HUES6 (cell line): Measurements from ENCODE around the gene TMEM208.

ENCODE experiments used
- H3K27ac ChIP-seq: 2 replicates; pipeline ENCODE4 v1.7.0; 2013; ENCODE audit warnings: low read depth, mild to moderate bottlenecking, low read length, inconsistent platforms
- H3K27me3 ChIP-seq: 2 replicates; pipeline ENCODE4 v1.6.1; 2013; ENCODE audit warnings: low read length; ENCODE audit not compliant: control insufficient read depth, insufficient read depth
- H3K36me3 ChIP-seq: 2 replicates; pipeline ENCODE4 v1.6.1; 2013; ENCODE audit warnings: low read length; ENCODE audit not compliant: control insufficient read depth, insufficient read depth
- H3K4me1 ChIP-seq: 2 replicates; pipeline ENCODE4 v1.6.1; 2013; ENCODE audit warnings: low read length; ENCODE audit not compliant: control insufficient read depth, insufficient read depth
- H3K4me3 ChIP-seq: 2 replicates; pipeline ENCODE4 v1.5.1; 2013; ENCODE audit warnings: low read depth, low read length
- H3K9ac ChIP-seq: one replicate; pipeline ENCODE4 v1.6.1; 2013; ENCODE audit warnings: mild to moderate bottlenecking, low read length
- H3K9me3 ChIP-seq: 2 replicates; pipeline ENCODE4 v1.6.1; 2013; ENCODE audit warnings: low read depth, low read length; ENCODE audit not compliant: control insufficient read depth, insufficient read depth

The TMEM208 gene

GRCh38 chr16:67184995-67185650 is 41.8 kb upstream of the TMEM208 start:
- H3K9ac ChIP-seq, result no peak overlapping the region
- H3K4me3 ChIP-seq, result peak overlapping the region; percentile 84
- H3K27ac ChIP-seq, result no peak overlapping the region
- H3K36me3 ChIP-seq, result no peaks in the 10 kb centered on the region
- H3K27me3 ChIP-seq, result peaks cover 28% of the 10 kb centered on the region
- no peaks in the 10 kb centered on the region for H3K9me3 ChIP-seq
- H3K4me1 ChIP-seq, result peaks cover 28% of the 10 kb centered on the region; the same call in 1 of the 2 replicates

- Histone ChIP-seq H3K9ac (no peak overlapping the region), H3K36me3 (no peaks in the 10 kb centered on the region), H3K4me3 (no peak overlapping the region), H3K4me1 (peaks cover 28% of the 10 kb centered on the region; the same call in 1 of the 2 replicates), H3K9me3 (no peaks in the 10 kb centered on the region), H3K27ac (no peak overlapping the region), H3K27me3 (peaks cover 28% of the 10 kb centered on the region)
Observed at GRCh38 chr16:67185651-67186134, 41.2 kb upstream of the TMEM208 start.

GRCh38 chr16:67186550-67186950 is 40.4 kb upstream of the TMEM208 start:
- Histone ChIP-seq H3K9ac (no peak overlapping the region), H3K36me3 (no peaks in the 10 kb centered on the region), H3K4me1 (peaks cover 28% of the 10 kb centered on the region; the same call in 1 of the 2 replicates), H3K27me3 (peaks cover 28% of the 10 kb centered on the region), H3K27ac (no peak overlapping the region), H3K4me3 (no peak overlapping the region), H3K9me3 (no peaks in the 10 kb centered on the region)

- peaks cover 28% of the 10 kb centered on the region; the same call in 1 of the 2 replicates for H3K4me1 ChIP-seq
- no peak overlapping the region for H3K27ac ChIP-seq
- no peak overlapping the region for H3K9ac ChIP-seq
- no peaks in the 10 kb centered on the region for H3K36me3 ChIP-seq
- H3K9me3 ChIP-seq, result no peaks in the 10 kb centered on the region
- no peak overlapping the region for H3K4me3 ChIP-seq
- peaks cover 28% of the 10 kb centered on the region for H3K27me3 ChIP-seq
Observed at GRCh38 chr16:67187175-67187890, 39.6 kb upstream of the TMEM208 start.

- H3K4me3 ChIP-seq, result no peak overlapping the region
- H3K27ac ChIP-seq, result no peak overlapping the region
- peaks cover under 1% of the 10 kb centered on the region; the same call in 1 of the 2 replicates for H3K36me3 ChIP-seq
- H3K4me1 ChIP-seq, result peaks cover 28% of the 10 kb centered on the region; the same call in 1 of the 2 replicates
- no peak overlapping the region for H3K9ac ChIP-seq
- H3K27me3 ChIP-seq, result peaks cover 28% of the 10 kb centered on the region
- H3K9me3 ChIP-seq, result no peaks in the 10 kb centered on the region
Observed at GRCh38 chr16:67188323-67188722, 38.6 kb upstream of the TMEM208 start.

GRCh38 chr16:67188798-67189197 is 38.1 kb upstream of the TMEM208 start:
- no peak overlapping the region for H3K9ac ChIP-seq
- H3K27ac ChIP-seq, result no peak overlapping the region
- H3K4me1 ChIP-seq, result peaks cover 28% of the 10 kb centered on the region; the same call in 1 of the 2 replicates

GRCh38 chr16:67190041-67190440 is 36.9 kb upstream of the TMEM208 start, which contains the start of gene EXOC3L1:
Gene EXOC3L1, minus strand, starts transcription at chr16:67190136. Its CDS starts 460 bp downstream, at chr16:67189676.
- H3K27me3 ChIP-seq, result peaks cover 17% of the 10 kb centered on the region
- H3K27ac ChIP-seq, result no peak within 1 kb of the TSS
- peaks cover 18% of the 10 kb centered on the region for H3K36me3 ChIP-seq
- H3K9me3 ChIP-seq, result no peaks in the 10 kb centered on the region
- H3K4me1 ChIP-seq, result peaks cover 23% of the 10 kb centered on the region; the same call in 1 of the 2 replicates
- H3K9ac ChIP-seq, result no peak within 1 kb of the TSS
- H3K4me3 ChIP-seq, result no peak within 1 kb of the TSS

More at GRCh38 chr16:67188798-67189197, 38.1 kb upstream of the TMEM208 start:
- Histone ChIP-seq H3K4me3 (no peak overlapping the region), H3K9me3 (no peaks in the 10 kb centered on the region), H3K36me3 (peaks cover 6% of the 10 kb centered on the region), H3K27me3 (peaks cover 28% of the 10 kb centered on the region)

- Histone ChIP-seq H3K36me3 (peaks cover 25% of the 10 kb centered on the region), H3K4me3 (no peak overlapping the region), H3K27ac (no peak overlapping the region), H3K27me3 (peaks cover 11% of the 10 kb centered on the region), H3K4me1 (peaks cover 19% of the 10 kb centered on the region; the same call in 1 of the 2 replicates), H3K9me3 (no peaks in the 10 kb centered on the region), H3K9ac (no peak overlapping the region)
Observed at GRCh38 chr16:67190448-67191399, 36.2 kb upstream of the TMEM208 start.

- no peak overlapping the region for H3K9ac ChIP-seq
- H3K36me3 ChIP-seq, result peaks cover 33% of the 10 kb centered on the region
- H3K27ac ChIP-seq, result no peak overlapping the region
- H3K4me3 ChIP-seq, result peak overlapping the region; percentile 100
- H3K4me1 ChIP-seq, result peaks cover 14% of the 10 kb centered on the region; the same call in 1 of the 2 replicates
- H3K9me3 ChIP-seq, result no peaks in the 10 kb centered on the region
- H3K27me3 ChIP-seq, result peaks cover 3% of the 10 kb centered on the region; the same call in 1 of the 2 replicates
Observed at GRCh38 chr16:67191411-67191994, 35.4 kb upstream of the TMEM208 start.
